RPMI7951 (cell line): ENCODE measurements around the gene CD69. TPM values are rescaled to one million over a fixed set of nuclear protein-coding genes. Genes with fewer than 3 reads are reported as not detected.
A peak's percentile ranks its signal among the peaks of the same experiment; 100 is the strongest.
"Not testable (repeated sequence)": the region's sequence is repeated elsewhere in the genome, so short reads cannot be mapped to it uniquely, and the experiment has no call there.

Experiments
- DNase-seq: peaks from one replicate; pipeline ENCODE4 v3.0.0-alpha.2; 2012; ENCODE audit warnings: low read depth
- total RNA-seq: library from RNA; depleted of rRNA; stranded (reverse); fragments of >200 nt; shearing (Covaris generic); gene quantifications from 2 replicates; pipeline ENCODE4 v1.2.3, GENCODE V29; 2014; rRNA removed

CD69 gene
- total RNA-seq, 1 experiment from 2014 or later = not detected

DNA sequence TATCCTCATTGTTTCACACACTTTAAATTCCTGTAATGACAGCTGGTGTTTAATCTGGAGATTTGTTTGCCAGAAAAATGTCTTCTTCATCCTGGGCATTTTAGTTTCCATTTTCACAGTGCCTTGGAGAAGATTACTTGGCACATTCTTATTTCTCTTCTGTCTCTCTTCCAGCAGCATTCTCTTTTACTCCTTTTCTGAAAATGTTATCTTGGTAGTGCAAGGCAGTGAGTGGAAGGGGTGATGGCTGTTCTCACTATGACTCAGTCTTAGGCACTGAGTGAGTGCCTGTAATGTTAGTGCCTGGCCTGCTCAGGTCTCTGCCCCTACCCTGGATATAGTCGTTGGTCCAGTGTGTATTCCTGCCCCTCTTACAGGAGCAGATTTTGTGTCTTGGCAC lies 40.9 kb downstream of the CD69 start:
- no peak for DNase-seq

DNA sequence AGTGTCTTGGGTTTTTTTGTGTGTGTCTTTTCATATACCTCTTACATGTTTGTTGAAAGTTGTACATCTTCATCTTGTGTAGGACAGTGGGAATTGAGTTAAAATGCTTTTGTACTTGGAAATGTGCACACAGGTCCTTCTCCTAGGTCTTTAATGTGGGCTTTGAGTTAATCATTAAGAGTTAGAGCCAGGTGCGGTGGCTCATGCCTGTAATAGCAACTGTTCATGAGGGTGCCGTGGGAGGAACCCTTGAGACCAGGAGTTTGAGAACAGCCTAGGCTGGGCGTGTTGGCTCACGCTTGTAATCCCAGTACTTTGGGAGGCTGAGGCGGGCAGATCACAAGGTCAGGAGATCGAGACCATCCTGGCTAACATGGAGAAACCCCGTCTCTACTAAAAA lies 41.7 kb downstream of the CD69 start:
- no peak for DNase-seq

DNA sequence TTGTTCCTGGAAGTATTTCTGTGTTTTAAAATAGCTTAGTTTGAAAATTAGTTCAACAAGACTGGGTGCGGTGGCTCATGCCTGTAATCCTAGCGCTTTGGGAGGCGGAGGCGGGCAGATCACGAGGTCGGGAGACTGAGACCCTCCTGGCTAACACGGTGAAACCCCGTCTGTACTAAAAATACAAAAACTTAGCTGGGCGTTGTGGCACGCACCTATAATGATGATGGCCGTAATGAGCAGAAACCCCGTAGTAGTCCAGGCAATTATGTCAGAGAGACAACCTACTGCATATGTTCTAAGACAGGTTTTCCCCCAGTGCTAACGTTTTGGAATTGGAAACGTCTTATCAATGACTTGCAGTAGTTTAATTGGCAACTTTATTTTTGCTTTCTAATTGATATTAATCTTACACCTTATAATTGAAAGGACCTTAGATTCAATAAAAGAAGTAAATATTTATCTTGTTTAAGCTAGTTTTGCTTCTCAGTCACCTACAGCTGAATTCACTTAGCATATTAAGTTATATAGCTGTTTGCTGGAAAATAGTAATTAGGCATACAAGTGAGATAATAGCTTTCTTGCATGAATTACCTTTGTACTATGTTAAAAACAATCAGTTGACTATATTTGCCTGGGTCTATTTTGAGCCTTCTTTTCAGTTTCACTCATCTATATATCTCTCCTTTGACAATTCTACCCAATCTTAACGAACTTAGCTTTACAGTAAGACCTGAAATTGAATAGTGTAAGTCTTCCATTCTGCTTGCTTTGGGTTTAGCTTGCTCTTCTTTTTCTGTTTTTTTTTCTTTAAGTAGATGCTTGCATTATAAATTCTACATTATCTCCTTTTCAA lies 43.4 kb downstream of the CD69 start:
- DNase-seq = no peak

DNA sequence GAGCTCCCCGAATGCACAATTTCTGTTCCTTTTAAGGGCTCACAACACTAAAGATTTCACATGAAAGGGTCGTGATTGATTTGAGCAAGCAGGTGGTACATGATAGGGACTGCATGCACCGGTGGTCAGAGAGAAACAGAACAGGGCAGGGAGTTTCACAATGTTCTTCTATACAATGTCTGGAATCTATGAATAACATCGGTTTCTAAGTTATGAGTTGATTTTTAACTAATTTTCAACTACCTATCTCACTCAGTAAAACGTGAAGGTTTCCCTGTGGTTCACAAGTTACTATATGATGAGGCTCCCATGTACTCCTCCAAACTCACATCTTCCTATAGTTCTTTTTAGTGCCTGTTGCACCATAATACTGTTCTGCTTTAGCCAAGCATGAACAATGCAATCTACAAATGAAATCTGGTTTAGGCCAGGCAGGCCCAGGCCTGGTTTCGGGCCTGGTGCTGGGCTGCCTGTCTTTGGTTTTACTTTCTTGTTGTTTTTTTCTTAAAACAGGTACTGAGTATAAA lies 47.6 kb downstream of the CD69 start:
- DNase-seq = not testable (repeated sequence)

DNA sequence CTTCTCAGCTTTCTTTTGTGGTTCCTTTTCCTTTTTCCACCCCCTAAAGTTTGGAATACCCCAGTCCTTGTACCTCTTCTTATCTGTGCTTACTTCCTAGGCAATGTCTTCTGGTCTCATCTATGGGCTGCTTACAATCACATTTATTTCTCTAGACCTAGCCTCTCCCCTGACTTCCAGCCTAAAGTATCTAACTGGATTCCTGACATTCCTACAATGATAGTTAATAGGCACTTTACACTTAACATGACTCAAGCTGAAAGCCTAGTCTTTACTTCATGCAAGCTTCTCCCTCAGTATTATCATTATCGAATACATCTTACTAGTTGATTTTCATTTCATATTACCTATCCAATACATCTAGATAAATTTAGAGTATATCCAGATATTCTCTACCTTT lies 49.0 kb downstream of the CD69 start:
- no peak for DNase-seq

DNA sequence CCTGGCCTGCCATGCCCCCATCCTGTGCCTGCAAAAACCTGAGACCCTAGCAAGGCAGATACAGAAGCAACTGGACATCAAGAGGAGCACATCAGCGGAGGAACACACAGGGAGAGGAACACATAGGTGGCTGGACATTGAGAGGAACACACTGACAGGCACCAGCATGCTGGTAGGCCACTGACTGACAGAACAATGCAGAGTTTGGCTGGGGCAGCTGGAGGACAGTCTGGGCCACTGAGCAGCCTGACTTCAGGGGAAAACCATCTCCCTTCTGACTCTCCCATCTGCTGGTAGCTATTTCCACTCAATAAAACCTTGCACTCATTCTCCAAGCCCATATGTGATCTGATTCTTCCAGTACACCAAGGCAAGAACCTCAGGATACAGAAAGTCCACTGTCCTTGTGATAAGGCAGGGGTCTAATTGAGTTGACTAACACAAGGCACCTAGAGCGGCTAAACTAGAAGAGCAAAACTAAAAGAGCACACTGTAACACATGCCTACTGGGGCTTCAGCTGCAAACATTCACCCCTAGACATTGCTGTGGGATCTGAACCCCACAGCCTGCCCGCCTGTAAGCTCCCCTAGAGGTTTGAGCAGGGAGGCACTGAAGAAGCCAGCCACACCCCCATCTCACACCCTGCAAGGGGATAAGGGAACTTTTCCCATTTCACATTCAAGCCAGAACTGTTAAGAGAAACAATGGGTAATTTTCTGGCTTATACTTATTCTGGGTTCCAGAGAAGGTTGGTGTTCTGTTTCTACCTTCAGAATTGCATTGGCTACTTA lies 49.9 kb downstream of the CD69 start:
- DNase-seq = no peak

DNA sequence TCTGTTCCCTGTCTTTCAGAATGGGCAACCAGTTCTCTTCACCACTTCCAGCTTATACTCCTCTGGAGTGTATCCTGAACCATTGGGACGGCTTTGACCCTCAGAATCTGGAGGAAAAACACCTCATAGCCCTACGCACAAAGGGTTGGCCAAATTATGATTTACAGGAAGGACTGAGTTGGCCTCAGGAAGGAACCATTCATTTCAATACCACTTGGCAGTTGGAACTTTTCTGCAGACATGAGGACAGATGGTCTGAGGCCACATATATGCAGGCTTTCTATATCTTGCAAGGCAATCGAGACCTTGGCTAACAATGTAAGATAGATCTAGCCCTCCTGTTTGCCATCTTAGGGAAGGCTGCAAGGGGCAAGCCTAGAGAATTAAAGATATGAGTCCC lies 51.8 kb downstream of the CD69 start:
- no peak for DNase-seq

DNA sequence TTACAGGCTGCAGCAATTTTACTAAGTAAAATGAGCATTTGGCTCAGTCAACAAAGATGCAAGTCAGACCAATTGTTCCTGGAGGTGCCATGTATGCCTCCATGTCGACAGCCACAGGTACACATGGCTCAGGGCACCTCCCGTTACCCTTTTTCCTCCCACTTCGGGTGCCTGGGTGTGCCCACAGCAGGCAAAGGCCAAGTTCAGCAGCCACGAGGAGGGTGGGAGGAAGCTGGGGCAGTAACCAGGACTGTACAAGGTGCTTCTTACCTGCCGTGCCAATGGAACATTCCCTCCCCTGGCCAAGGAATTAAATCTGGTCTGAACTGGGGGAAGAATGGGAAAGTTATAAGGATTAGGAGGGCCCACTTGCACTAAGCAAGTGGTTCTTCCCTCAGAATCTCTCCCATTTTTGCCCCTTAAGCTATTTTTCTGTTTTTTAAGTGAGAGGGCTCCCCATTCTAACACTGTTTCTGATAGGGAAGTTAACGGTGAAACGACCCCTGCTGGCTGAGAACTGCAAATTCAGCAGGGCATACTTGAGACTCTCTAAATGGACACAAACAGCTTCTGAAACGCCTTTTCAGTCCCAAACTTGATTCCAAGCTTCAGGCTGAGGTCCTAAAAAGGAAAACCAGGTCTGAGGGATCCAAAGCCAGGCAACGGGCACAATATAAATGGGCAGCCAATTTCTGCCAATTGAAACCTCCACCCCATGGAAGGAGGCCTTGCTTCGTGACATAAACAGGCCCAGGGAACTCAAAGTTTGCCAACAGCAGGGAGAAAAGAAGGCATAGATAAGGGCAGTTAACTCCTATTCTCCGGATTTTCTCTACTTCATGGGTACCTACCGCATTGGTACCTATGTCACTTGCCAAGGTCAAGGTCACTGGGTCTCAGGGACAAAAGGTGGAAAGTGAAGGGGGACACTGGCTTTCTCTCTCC lies 52.6 kb downstream of the CD69 start:
- peak; percentile 51 for DNase-seq

DNA sequence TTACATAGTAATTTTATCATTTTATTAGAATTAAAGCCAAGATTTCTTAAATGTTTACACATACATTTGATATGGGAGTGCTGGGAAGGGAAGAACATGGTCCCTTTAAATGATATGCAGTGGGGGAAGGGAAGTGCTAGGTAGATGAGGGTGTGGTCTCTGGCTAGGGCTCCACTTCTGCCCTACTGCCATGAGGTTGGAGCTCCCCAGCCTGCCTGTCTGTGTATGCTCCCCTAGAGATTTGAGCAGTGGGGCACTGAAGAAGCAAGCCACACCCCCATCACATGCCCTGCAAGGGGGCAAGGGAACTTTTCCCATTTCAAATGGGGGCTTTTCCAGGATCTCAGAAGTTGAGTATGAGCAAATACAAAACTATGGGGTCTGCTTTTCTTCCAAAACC lies 53.3 kb downstream of the CD69 start:
- no peak for DNase-seq

DNA sequence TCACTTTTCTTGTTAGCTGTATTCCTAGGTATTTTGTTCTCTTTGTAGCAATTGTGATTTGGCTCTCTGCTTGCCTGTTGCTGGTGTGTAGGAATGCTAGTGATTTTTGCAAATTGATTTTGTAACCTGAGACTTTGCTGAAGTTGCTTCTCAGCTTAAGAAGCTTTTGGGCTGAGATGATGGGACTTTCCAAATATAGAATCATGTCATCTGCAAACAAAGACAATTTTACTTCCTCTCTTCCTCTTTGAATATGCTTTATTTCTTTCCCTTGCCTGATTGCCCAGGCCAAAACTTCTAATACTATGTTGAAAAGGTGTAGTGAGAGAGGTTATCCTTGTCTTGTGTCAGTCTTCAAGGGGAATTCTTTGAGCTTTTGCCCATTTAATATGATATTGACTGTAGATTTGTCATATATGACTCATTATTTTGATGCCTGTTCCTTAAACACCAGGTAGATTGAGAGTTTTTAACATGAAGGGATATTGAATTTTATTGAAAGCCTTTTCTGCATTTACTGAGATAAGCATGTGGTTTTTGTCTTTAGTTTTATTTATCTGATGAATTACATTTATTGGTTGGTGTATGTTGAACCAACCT lies 54.5 kb downstream of the CD69 start:
- no peak for DNase-seq

DNA sequence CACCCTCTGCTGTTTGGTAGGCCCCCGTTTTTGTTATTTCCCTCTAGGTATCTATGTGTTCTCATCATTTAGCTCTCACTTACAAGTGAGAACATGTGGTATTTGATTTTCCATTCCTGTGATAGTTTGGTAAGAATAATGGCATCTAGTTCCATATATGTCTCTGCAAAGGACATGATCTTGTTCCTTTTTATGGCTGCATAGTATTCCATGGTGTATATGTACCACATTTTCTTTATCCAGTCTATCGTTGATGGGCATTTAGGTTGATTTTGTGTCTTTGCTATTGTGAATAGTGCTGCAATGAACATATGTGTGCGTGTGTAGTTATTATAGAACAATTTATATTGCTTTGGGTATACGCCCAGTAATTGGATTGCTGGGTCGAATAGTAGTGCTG lies 56.1 kb downstream of the CD69 start:
- not testable (repeated sequence) for DNase-seq

Other genes starting within 250 kb of the CD69 start
- gene KLRB1, start 153.0 kb downstream of the CD69 start, total RNA-seq = not detected in 2 replicates
- 2.8 and 3.4 TPM in 2 replicates for gene CLEC2D, start 91.2 kb downstream of the CD69 start, total RNA-seq
- gene CLECL1, start 27.8 kb downstream of the CD69 start, total RNA-seq = not detected in 2 replicates
- gene KLRF1, start 66.6 kb upstream of the CD69 start, total RNA-seq = not detected in 2 replicates
- gene CLEC2B, start 108.5 kb upstream of the CD69 start, total RNA-seq = 53.2 and 59.1 TPM in 2 replicates
- gene KLRF2, start 120.6 kb upstream of the CD69 start, total RNA-seq = not detected in 2 replicates
- not detected in 2 replicates for gene CLEC2A, start 171.5 kb upstream of the CD69 start, total RNA-seq
- gene CLEC12A, start 210.5 kb upstream of the CD69 start, total RNA-seq = not detected in 2 replicates
- gene CLEC1B, start 238.2 kb upstream of the CD69 start, total RNA-seq = not detected in 2 replicates
- gene CLEC12B, start 249.7 kb upstream of the CD69 start, total RNA-seq = not detected in 2 replicates